ENCODE results near the gene ADCYAP1R1. TPM values are rescaled to one million over a fixed set of nuclear protein-coding genes. Genes with fewer than 3 reads are reported as not detected.

ADCYAP1R1 gene
- total RNA-seq, 1 experiment from 2014 or later = not detected

DNA sequence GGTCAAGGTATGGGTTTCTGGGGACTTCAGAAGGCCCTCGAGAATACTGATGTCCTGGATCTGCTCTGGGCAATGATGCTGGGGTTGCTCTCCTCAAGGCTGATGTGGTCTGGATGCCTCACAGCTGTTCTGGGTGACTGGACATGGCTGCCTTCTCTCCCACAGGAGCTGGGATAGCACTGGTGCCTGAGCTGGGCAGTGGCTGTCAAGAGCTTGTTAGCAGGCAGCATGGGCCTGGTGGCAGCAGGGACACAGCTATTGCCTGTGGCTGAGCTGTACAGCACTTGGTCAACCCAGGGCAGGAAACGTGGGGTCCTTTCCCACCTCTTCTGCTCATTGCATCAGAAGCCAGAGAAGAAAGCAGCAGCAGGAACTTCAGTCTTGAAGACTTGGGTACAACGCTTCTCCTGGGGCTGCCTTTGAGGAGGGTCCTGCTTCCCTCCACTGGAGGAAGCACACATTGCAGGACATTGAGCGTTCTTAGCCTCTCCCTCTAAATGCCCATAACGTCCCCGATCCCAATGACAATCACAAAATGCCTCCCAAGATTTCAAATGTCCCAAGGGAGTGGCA is 13.0 kb downstream of the ADCYAP1R1 start:
- in situ Hi-C loops (cut with HindIII; ENCODE audit: low sequenced_read_pairs) = no loop called here
- no peak for DNase-seq (ENCODE audit: low spot score)

DNA sequence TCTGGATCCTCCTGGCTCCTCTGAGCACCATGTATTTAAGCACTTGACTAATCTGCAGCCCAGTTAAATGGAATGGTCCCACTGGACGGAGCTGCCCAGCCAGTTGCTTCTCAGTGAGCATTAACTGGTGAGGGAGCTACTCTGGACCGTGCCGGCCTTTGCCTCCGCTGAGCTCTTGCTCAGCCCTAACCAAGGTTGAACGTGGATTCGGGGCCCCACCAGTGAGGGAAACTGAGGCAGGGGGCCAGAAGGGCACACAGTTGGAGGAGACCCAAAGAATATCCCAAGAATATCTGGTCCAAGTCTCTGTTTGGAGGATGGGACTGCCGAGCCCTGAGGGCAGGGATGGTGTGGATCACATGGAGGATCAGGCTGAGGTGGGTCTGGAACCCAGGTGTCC is 13.7 kb downstream of the ADCYAP1R1 start:
- in situ Hi-C loops (cut with HindIII; ENCODE audit: low sequenced_read_pairs) = no loop called here

GRCh38 chr7:31066516-31067130 is 14.5 kb downstream of the ADCYAP1R1 start:
- in situ Hi-C loops (cut with HindIII; ENCODE audit: low sequenced_read_pairs) = no loop called here
- DNase-seq (ENCODE audit: low spot score) = peak; percentile 87

More for the DNA sequence above, 13.7 kb downstream of the ADCYAP1R1 start:
- no peak for DNase-seq (ENCODE audit: low spot score)

DNA sequence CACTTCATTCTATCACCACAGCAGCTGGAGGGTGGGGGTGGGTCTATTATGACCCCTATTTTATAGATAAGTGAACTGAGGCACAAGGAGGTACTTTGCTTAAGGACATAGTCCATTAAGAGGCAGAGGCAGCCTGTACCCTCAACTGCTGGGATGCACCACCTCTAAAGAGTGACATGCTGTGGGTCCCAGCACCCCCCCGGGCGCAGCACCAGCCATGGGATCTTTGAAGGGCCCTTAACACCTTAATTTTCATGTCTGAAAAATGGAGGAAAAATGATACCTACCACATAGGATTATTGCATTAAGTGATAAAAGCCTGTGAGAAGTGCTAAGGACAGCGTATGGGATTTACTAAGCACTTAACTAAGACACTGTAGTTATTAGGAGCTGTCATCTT is 15.4 kb downstream of the ADCYAP1R1 start:
- DNase-seq (ENCODE audit: low spot score) = no peak
- in situ Hi-C loops (cut with HindIII; ENCODE audit: low sequenced_read_pairs) = no loop called here

GRCh38 chr7:31068006-31068675 is 16.0 kb downstream of the ADCYAP1R1 start:
- in situ Hi-C loops (cut with HindIII; ENCODE audit: low sequenced_read_pairs) = no loop called here
- DNase-seq (ENCODE audit: low spot score) = no peak

- DNase-seq (ENCODE audit: low spot score) = no peak
- in situ Hi-C loops (cut with HindIII; ENCODE audit: low sequenced_read_pairs) = no loop called here
These were observed 17.9 kb downstream of the ADCYAP1R1 start for GRCh38 chr7:31069860-31070555.

- peak; percentile 41 for DNase-seq (ENCODE audit: low spot score)
- in situ Hi-C loops (cut with HindIII; ENCODE audit: low sequenced_read_pairs) = no loop called here
These were observed 19.0 kb downstream of the ADCYAP1R1 start for GRCh38 chr7:31070991-31071644.

DNA sequence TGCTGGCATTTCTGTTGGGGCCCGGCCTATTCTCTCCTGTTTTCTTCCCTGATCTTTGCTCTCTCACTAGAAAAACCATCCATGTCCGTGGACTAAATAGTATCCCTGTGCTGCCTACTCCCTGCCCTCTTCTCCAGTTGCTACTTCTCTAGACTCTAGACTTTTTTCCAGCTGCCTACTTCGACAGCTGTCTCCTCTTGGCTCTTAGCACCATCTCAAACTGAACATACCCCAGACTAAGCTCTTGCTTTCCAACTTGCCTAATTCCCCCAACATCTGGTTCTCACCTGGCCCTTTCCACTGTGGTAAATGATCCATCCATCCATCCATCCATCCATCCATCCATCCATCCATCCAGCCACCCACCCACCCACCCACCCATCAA is 19.5 kb downstream of the ADCYAP1R1 start:
- DNase-seq (ENCODE audit: low spot score) = no peak
- in situ Hi-C loops (cut with HindIII; ENCODE audit: low sequenced_read_pairs) = no loop called here

DNA sequence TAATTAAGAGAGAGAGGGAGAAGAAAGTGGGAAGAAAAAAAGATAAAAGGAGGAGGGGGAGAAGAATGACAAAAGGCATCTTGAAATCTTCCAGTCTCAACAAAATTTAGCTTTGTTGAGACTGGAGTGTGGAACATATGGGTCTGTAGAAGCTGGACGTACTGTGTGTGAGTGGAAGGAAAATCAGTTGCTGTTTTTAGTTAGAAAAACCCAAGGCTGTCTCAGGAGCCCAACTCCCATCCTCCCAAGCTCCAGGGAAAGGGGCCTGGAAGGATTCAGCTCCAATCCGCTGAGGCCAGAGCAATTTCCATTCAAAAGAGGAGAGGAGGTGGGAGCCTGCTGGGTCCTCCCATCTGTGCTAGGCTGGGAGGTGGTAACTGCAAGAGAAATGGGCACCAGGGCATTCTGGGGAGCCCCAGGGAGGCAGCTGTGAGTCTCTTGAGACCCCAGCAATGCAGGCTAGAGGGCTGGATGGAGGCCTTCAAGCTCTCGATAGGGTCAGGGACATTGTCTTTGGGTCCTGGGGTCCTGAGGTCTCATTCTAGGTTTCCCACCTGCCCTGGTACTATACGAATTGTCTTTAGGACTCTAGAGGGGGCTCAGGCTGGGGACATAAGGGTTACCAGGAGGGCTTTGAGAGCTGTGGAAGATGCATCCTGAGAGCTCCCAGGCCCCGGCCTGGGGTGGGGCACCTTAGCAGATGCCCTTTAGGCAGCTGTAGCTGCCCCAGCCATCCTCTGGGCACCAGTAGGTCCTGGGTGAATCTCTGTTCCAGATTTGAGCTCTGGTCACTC is 21.4 kb downstream of the ADCYAP1R1 start:
- in situ Hi-C loops (cut with HindIII; ENCODE audit: low sequenced_read_pairs) = no loop called here
- DNase-seq (ENCODE audit: low spot score) = no peak

DNA sequence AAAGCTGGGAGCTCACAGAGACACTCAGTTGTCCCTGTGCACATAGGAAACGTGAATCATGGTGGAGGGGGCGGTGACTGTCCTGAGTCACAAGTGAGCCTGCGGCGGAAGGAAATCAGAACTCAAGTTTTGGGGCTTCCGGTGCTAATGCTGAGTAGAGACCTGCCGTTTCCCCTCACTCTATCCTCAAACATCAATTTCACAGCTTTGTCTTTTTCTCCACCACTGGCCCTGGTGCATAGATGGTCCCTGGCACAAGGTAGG is 21.9 kb downstream of the ADCYAP1R1 start:
- no peak for DNase-seq (ENCODE audit: low spot score)
- in situ Hi-C loops (cut with HindIII; ENCODE audit: low sequenced_read_pairs) = no loop called here

GRCh38 chr7:31074403-31075085 is 22.4 kb downstream of the ADCYAP1R1 start:
- in situ Hi-C loops (cut with HindIII; ENCODE audit: low sequenced_read_pairs) = no loop called here
- no peak for DNase-seq (ENCODE audit: low spot score)

GRCh38 chr7:31075086-31075405 is 22.9 kb downstream of the ADCYAP1R1 start:
- no peak for DNase-seq (ENCODE audit: low spot score)
- in situ Hi-C loops (cut with HindIII; ENCODE audit: low sequenced_read_pairs) = no loop called here

GRCh38 chr7:31076051-31076450 is 23.9 kb downstream of the ADCYAP1R1 start:
- in situ Hi-C loops (cut with HindIII; ENCODE audit: low sequenced_read_pairs) = no loop called here
- DNase-seq (ENCODE audit: low spot score) = no peak

GRCh38 chr7:31076641-31077310 is 24.7 kb downstream of the ADCYAP1R1 start:
- in situ Hi-C loops (cut with HindIII; ENCODE audit: low sequenced_read_pairs) = no loop called here
- no peak for DNase-seq (ENCODE audit: low spot score)

DNA sequence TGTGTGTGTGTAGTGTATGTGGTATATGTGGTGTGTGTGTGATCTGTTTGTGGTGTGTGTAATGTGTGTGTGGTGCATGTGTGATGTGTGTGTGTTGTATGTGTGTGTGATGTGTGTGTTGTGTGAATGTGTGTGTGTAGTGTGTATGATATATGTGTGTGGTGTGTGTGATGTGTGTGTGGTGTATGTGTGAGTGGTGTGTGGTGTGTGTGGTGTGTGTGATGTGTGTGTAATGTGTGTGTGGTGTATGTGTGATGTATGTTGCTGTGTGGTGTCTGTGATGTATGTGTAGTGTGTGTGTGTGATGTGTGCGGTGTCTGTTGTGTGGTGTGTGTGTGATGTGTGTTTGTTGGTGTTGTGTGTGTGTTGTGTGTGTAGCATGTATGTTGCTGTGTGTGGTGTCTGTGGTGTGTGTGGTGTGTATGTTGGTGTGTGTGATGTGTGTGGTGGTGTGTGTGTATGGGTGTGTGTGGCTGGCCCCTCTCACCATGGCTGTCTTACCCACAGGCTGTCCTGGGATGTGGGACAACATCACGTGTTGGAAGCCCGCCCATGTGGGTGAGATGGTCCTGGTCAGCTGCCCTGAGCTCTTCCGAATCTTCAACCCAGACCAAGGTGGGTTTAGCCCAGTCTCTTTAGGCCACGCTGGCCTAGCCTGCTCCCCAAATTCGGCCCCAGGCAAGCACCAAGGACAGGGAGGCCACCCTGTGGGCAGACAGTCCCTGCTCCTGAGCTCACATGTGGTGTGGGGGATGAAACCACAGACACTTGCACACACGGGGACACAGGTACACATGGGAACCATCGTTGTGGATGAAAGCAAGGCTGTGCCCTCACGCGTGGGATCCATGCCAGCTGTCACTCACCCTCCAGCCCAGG is 25.6 kb downstream of the ADCYAP1R1 start:
- no peak for DNase-seq (ENCODE audit: low spot score)
- in situ Hi-C loops (cut with HindIII; ENCODE audit: low sequenced_read_pairs) = no loop called here

GRCh38 chr7:31078363-31078990 is 26.4 kb downstream of the ADCYAP1R1 start:
- DNase-seq (ENCODE audit: low spot score) = no peak
- in situ Hi-C loops (cut with HindIII; ENCODE audit: low sequenced_read_pairs) = no loop called here
